HEK293T (cell line): Measurements from ENCODE around the gene ANKRD44.

Experiments
- ELF4 ChIP-seq: fragments of 450-650 bp; IDR thresholded peaks from 2 replicates; pipeline ENCODE4 v1.6.1; 2017; ENCODE audit warnings: antibody characterized with exemption
- FOXK2 ChIP-seq: fragments of 450-650 bp; IDR thresholded peaks from 2 replicates; pipeline ENCODE4 v1.6.1; 2016; ENCODE audit warnings: mild to moderate bottlenecking
- HDGF ChIP-seq: fragments of 450-650 bp; IDR thresholded peaks from 2 replicates; pipeline ENCODE4 v1.6.1; 2017; ENCODE audit warnings: antibody characterized with exemption, borderline replicate concordance
- LEF1 ChIP-seq: fragments of 450-650 bp; IDR thresholded peaks from 2 replicates; pipeline ENCODE4 v1.6.1; 2017; ENCODE audit warnings: mild to moderate bottlenecking, borderline replicate concordance
- NFRKB ChIP-seq: fragments of 450-650 bp; IDR thresholded peaks from 2 replicates; pipeline ENCODE4 v1.6.1; 2016; ENCODE audit warnings: mild to moderate bottlenecking, moderate library complexity
- PKNOX1 ChIP-seq: fragments of 450-650 bp; IDR thresholded peaks from 2 replicates; pipeline ENCODE4 v1.6.1; 2016
- SP1 ChIP-seq: fragments of 450-650 bp; IDR thresholded peaks from 2 replicates; pipeline ENCODE4 v1.6.1; 2017

GRCh38 chr2:197121756-197122385 is 188.7 kb downstream of the ANKRD44 start:
- TF ChIP-seq SP1 = no peak
- no peak for TF ChIP-seq PKNOX1
- TF ChIP-seq HDGF = no peak
- no peak for TF ChIP-seq FOXK2
- no peak for TF ChIP-seq ELF4
- no peak for TF ChIP-seq NFRKB
- TF ChIP-seq LEF1 = no peak
